Upper lobe of right lung (tissue), 1 donor: ENCODE data around the gene C1QTNF8. TPM values are rescaled to one million over a fixed set of nuclear protein-coding genes. Genes with fewer than 3 reads are reported as not detected.

Experiments used
- ATAC-seq: fragments of 200-7000 bp; cut with Tn5 transposase; one replicate; pipeline ENCODE4 v1.9.1; 2020; ENCODE audit warnings: mild to moderate bottlenecking, moderate library complexity
- DNase-seq: peaks from one replicate; pipeline ENCODE4 v3.0.0-alpha.2; 2020
- H3K27ac ChIP-seq: fragments of 200-600 bp; one replicate; pipeline ENCODE4 v1.8.0; 2022
- H3K27me3 ChIP-seq: fragments of 200-600 bp; one replicate; pipeline ENCODE4 v1.8.0; 2022; ENCODE audit warnings: mild to moderate bottlenecking
- H3K36me3 ChIP-seq: fragments of 200-600 bp; one replicate; pipeline ENCODE4 v1.8.0; 2022
- H3K4me1 ChIP-seq: fragments of 200-600 bp; one replicate; pipeline ENCODE4 v1.8.0; 2022
- H3K4me3 ChIP-seq: fragments of 200-600 bp; one replicate; pipeline ENCODE4 v1.8.0; 2022; ENCODE audit warnings: mild to moderate bottlenecking
- H3K9me3 ChIP-seq: fragments of 200-600 bp; one replicate; pipeline ENCODE4 v1.8.0; 2022
- CTCF ChIP-seq: fragments of 200-600 bp; IDR thresholded peaks from one replicate; pipeline ENCODE4 v1.8.0; 2022; ENCODE audit warnings: antibody characterized with exemption
- intact Hi-C: fragments of 100-400 bp; cut with DNase I; formaldehyde crosslinking; loops from one replicate; pipeline ENCODE4 v1.11.0; 2022
- total RNA-seq: library from RNA; stranded (reverse); fragmentation: NEBNext Ultra II Directional; extraction: Animal tissue kit (Norgen Biotek cat#: 25700); gene quantifications from one replicate; pipeline ENCODE4 v1.2.1, GENCODE V29; 2021
- donor health status: DM: no; HTN: yes; CAD: no; lungs with severe emphysema.

Gene C1QTNF8
- total RNA-seq, 1 donor from 2014 or later: not detected

- Histone ChIP-seq H3K27ac (no peak overlapping the region), H3K4me1 (no peaks in the 10 kb centered on the region), H3K27me3 (peaks cover 19% of the 10 kb centered on the region), H3K4me3 (no peak overlapping the region), H3K36me3 (no peaks in the 10 kb centered on the region), H3K9me3 (no peaks in the 10 kb centered on the region)
- ATAC-seq: no peak
- no peak for TF ChIP-seq CTCF
- intact Hi-C loops: no loop called here
- DNase-seq: no peak
Observed at GRCh38 chr16:1097800-1098199, 1.8 kb upstream of the C1QTNF8 start.

GRCh38 chr16:1097156-1097555 is 1.1 kb upstream of the C1QTNF8 start:
- no peak for DNase-seq
- intact Hi-C loops: no loop called here

GRCh38 chr16:1095450-1096168 is 435 bp downstream of the C1QTNF8 start:
- Histone ChIP-seq H3K27me3 (peaks cover 21% of the 10 kb centered on the region), H3K9me3 (no peaks in the 10 kb centered on the region), H3K36me3 (no peaks in the 10 kb centered on the region), H3K4me3 (no peak overlapping the region), H3K4me1 (no peaks in the 10 kb centered on the region), H3K27ac (no peak overlapping the region)
- no peak for DNase-seq
- intact Hi-C loops: no loop called here
- TF ChIP-seq CTCF: no peak
- no peak for ATAC-seq

More at GRCh38 chr16:1097156-1097555, 1.1 kb upstream of the C1QTNF8 start:
- Histone ChIP-seq H3K27me3 (peaks cover 19% of the 10 kb centered on the region), H3K4me3 (no peak overlapping the region), H3K36me3 (no peaks in the 10 kb centered on the region), H3K27ac (no peak overlapping the region), H3K9me3 (no peaks in the 10 kb centered on the region), H3K4me1 (no peaks in the 10 kb centered on the region)
- no peak for TF ChIP-seq CTCF
- ATAC-seq: no peak

GRCh38 chr16:1094601-1095449 is 1.2 kb downstream of the C1QTNF8 start:
- H3K27ac ChIP-seq: no peak overlapping the region
- H3K9me3 ChIP-seq: no peaks in the 10 kb centered on the region
- H3K4me3 ChIP-seq: no peak overlapping the region
- intact Hi-C loops: no loop called here
- no peaks in the 10 kb centered on the region for H3K4me1 ChIP-seq
- peaks cover 22% of the 10 kb centered on the region for H3K27me3 ChIP-seq
- no peak for TF ChIP-seq CTCF
- no peaks in the 10 kb centered on the region for H3K36me3 ChIP-seq
- no peak for DNase-seq
- ATAC-seq: no peak

GRCh38 chr16:1094124-1094479 is 1.9 kb downstream of the C1QTNF8 start:
- TF ChIP-seq CTCF: no peak
- H3K27ac ChIP-seq: no peak overlapping the region
- no peak for DNase-seq
- no peaks in the 10 kb centered on the region for H3K4me1 ChIP-seq
- intact Hi-C loops: no loop called here
- no peaks in the 10 kb centered on the region for H3K36me3 ChIP-seq
- peaks cover 23% of the 10 kb centered on the region for H3K27me3 ChIP-seq
- H3K4me3 ChIP-seq: no peak overlapping the region
- no peak for ATAC-seq
- no peaks in the 10 kb centered on the region for H3K9me3 ChIP-seq
